Eye (tissue), 1 donor: Measurements from ENCODE around the gene DOCK9.

ENCODE experiments used
- DNase-seq: peaks from one replicate; pipeline ENCODE4 v3.0.0-alpha.2; 2015

DOCK9 gene

GRCh38 chr13:98942997-98943396 lies 34.9 kb downstream of the DOCK9 start:
- DNase-seq = no peak

- DNase-seq = no peak
These were observed 35.4 kb downstream of the DOCK9 start for GRCh38 chr13:98942485-98942884.

GRCh38 chr13:98941536-98941935 lies 36.3 kb downstream of the DOCK9 start:
- DNase-seq = no peak

GRCh38 chr13:98941126-98941525 lies 36.7 kb downstream of the DOCK9 start:
- DNase-seq = no peak

- no peak for DNase-seq
These were observed 37.4 kb downstream of the DOCK9 start for GRCh38 chr13:98940325-98941001.

- DNase-seq = peak; percentile 42
These were observed 38.1 kb downstream of the DOCK9 start for GRCh38 chr13:98939660-98940191.

GRCh38 chr13:98938801-98939200 lies 39.1 kb downstream of the DOCK9 start:
- DNase-seq = peak; percentile 28

GRCh38 chr13:98937911-98938381 lies 39.9 kb downstream of the DOCK9 start:
- peak; percentile 40 for DNase-seq

GRCh38 chr13:98934243-98934642 lies 43.6 kb downstream of the DOCK9 start:
- no peak for DNase-seq

GRCh38 chr13:98930151-98930591 lies 47.7 kb downstream of the DOCK9 start:
- DNase-seq = peak; percentile 45

- DNase-seq = peak; percentile 45
These were observed 49.6 kb downstream of the DOCK9 start for GRCh38 chr13:98927951-98928927.

- no peak for DNase-seq
These were observed 51.9 kb downstream of the DOCK9 start for GRCh38 chr13:98925949-98926348.

- DNase-seq = no peak
These were observed 54.0 kb downstream of the DOCK9 start for GRCh38 chr13:98923641-98924397.

- no peak for DNase-seq
These were observed 55.6 kb downstream of the DOCK9 start for GRCh38 chr13:98922306-98922705.

- no peak for DNase-seq
These were observed 56.1 kb downstream of the DOCK9 start for GRCh38 chr13:98921786-98922185.

- DNase-seq = no peak
These were observed 56.8 kb downstream of the DOCK9 start for GRCh38 chr13:98921015-98921580.

GRCh38 chr13:98919566-98919965 lies 58.3 kb downstream of the DOCK9 start:
- no peak for DNase-seq

- no peak for DNase-seq
These were observed 59.1 kb downstream of the DOCK9 start for GRCh38 chr13:98918771-98919170.

GRCh38 chr13:98917116-98917515 lies 60.7 kb downstream of the DOCK9 start:
- no peak for DNase-seq

GRCh38 chr13:98916403-98916802 lies 61.5 kb downstream of the DOCK9 start:
- DNase-seq = no peak

- no peak for DNase-seq
These were observed 61.9 kb downstream of the DOCK9 start for GRCh38 chr13:98915981-98916380.

- no peak for DNase-seq
These were observed 62.3 kb downstream of the DOCK9 start for GRCh38 chr13:98915563-98915962.
